D341Med (cell line): ENCODE measurements around the gene MAPK14.
A peak's percentile ranks its signal among the peaks of the same experiment; 100 is the strongest.
"Not testable (repeated sequence)": the region's sequence is repeated elsewhere in the genome, so short reads cannot be mapped to it uniquely, and the experiment has no call there.

Experiments
- DNase-seq: peaks from one replicate; pipeline ENCODE4 v3.0.0; 2012; ENCODE audit warnings: low spot score

Gene MAPK14

GRCh38 chr6:36123270-36124139, 95.9 kb downstream of the MAPK14 start:
- peak; percentile 87 for DNase-seq

- not testable (repeated sequence) for DNase-seq
These were observed 96.7 kb downstream of the MAPK14 start for GRCh38 chr6:36124346-36124745.

GRCh38 chr6:36124881-36125280, 97.3 kb downstream of the MAPK14 start:
- DNase-seq, result no peak

GRCh38 chr6:36125575-36125974, 98.0 kb downstream of the MAPK14 start:
- no peak for DNase-seq

- DNase-seq, result no peak
These were observed 98.5 kb downstream of the MAPK14 start for GRCh38 chr6:36126121-36126520.

GRCh38 chr6:36126553-36127458, 99.2 kb downstream of the MAPK14 start:
- no peak for DNase-seq

GRCh38 chr6:36127462-36128016, 99.9 kb downstream of the MAPK14 start:
- DNase-seq, result no peak

GRCh38 chr6:36128073-36128472, 100.5 kb downstream of the MAPK14 start:
- peak; percentile 6 for DNase-seq

GRCh38 chr6:36128793-36129192, 101.2 kb downstream of the MAPK14 start:
- DNase-seq, result no peak

GRCh38 chr6:36129334-36129733, 101.7 kb downstream of the MAPK14 start:
- not testable (repeated sequence) for DNase-seq

- no peak for DNase-seq
These were observed 102.5 kb downstream of the MAPK14 start, which contains the start of gene MAPK13 for GRCh38 chr6:36129941-36130666. Gene MAPK13, plus strand, starts transcription at chr6:36130513. Its CDS starts 70 bp downstream, at chr6:36130583.

- DNase-seq, result no peak
These were observed 103.3 kb downstream of the MAPK14 start for GRCh38 chr6:36130667-36131510.

- no peak for DNase-seq
These were observed 104.1 kb downstream of the MAPK14 start for GRCh38 chr6:36131511-36132245.

- DNase-seq, result no peak
These were observed 104.8 kb downstream of the MAPK14 start for GRCh38 chr6:36132246-36132895.

GRCh38 chr6:36133148-36133547, 105.5 kb downstream of the MAPK14 start:
- peak; percentile 7 for DNase-seq

- no peak for DNase-seq
These were observed 106.3 kb downstream of the MAPK14 start for GRCh38 chr6:36133912-36134311.

- peak; percentile 18 for DNase-seq
These were observed 107.6 kb downstream of the MAPK14 start for GRCh38 chr6:36135053-36135731.

GRCh38 chr6:36136034-36136433, 108.4 kb downstream of the MAPK14 start:
- DNase-seq, result peak; percentile 13

GRCh38 chr6:36136551-36136950, 108.9 kb downstream of the MAPK14 start:
- peak; percentile 4 for DNase-seq
